HCT116 (cell line): ENCODE results near the gene AGAP2. TPM values are rescaled to one million over a fixed set of nuclear protein-coding genes. Genes with fewer than 3 reads are reported as not detected.

Experiments
- ATAC-seq: fragments of 200-7000 bp; cut with Tn5 transposase; 2 replicates; pipeline ENCODE4 v1.9.1; 2020; ENCODE audit warnings: mild to moderate bottlenecking, moderate library complexity
- BruUV-seq: library from RNA; stranded (reverse); fragments of 400-500 nt; replicated peaks from 2 replicates; lab custom pipeline; 2021; lab: Mats Ljungman, UMichigan
- CTCF ChIA-PET: fragments of 300-600 bp; sonication (Branson Sonifier 250); formaldehyde crosslinking; loops from one replicate; lab custom pipeline; 2021; ENCODE audit warnings: antibody characterized with exemption; lab: Charles Lee
- POLR2A ChIA-PET: fragments of 300-600, 350-600 bp; sonication (Branson Sonifier 250); formaldehyde crosslinking; loops from one replicate; lab custom pipeline; 2021; ENCODE audit warnings: antibody characterized with exemption; lab: Charles Lee
- RAD21 ChIA-PET, 2 experiments: fragments of 300-600 bp; sonication (Branson Sonifier 250); formaldehyde crosslinking; loops; one replicate each; lab custom pipeline; 2023; ENCODE audit warnings: low total read pairs in 2 of 2; ENCODE audit not compliant: uncharacterized antibody in 2 of 2, unreplicated experiment in 2 of 2, low non-redundant PET in 1 of 2; lab: Charles Lee
- DNase-seq: peaks from one replicate; pipeline ENCODE4 v3.0.0-alpha.2; 2010; ENCODE audit warnings: low read depth, low spot score
- H2AFZ ChIP-seq: fragments of 200-600 bp; shearing (Covaris generic), sonication (generic); 2 replicates; pipeline ENCODE4 v1.6.1; 2017; ENCODE audit warnings: low read depth, mixed run types, mixed read lengths, antibody characterized with exemption, low read length; ENCODE audit not compliant: poor library complexity, severe bottlenecking
- H3K27ac ChIP-seq: 2 replicates; pipeline ENCODE4 v1.5.1; 2012; ENCODE audit warnings: low read depth, low read length
- H3K27me3 ChIP-seq: fragments of 200-600 bp; sonication (generic); 2 replicates; pipeline ENCODE4 v1.6.1; 2016; ENCODE audit warnings: mixed run types, low read length, mixed read lengths; ENCODE audit not compliant: insufficient read depth
- H3K36me3 ChIP-seq, 2 experiments: fragments of 200-500 bp in 1 of 2; fragments of 200-600 bp in 1 of 2; sonication (Bioruptor generic) in 1 of 2; sonication (generic) in 1 of 2; 2 replicates each; pipeline versions ENCODE4 v1.5.1 to v1.6.1; 2014 to 2016; ENCODE audit warnings: low read length in 2 of 2, inconsistent platforms in 1 of 2, mixed read lengths in 1 of 2, mixed run types in 1 of 2; ENCODE audit not compliant: insufficient read depth in 2 of 2, control insufficient read depth in 1 of 2
- H3K4me1 ChIP-seq, 2 experiments: fragments of 200-600 bp in 1 of 2; sonication (generic) in 1 of 2; 2 replicates each; pipeline versions ENCODE4 v1.5.1 to v1.6.1; 2012 to 2017; ENCODE audit warnings: low read length in 2 of 2, inconsistent platforms in 1 of 2, mild to moderate bottlenecking in 1 of 2, mixed read lengths in 1 of 2, mixed run types in 1 of 2, moderate library complexity in 1 of 2; ENCODE audit not compliant: insufficient read depth in 2 of 2, control insufficient read depth in 1 of 2
- H3K4me2 ChIP-seq: fragments of 200-600 bp; sonication (generic); 2 replicates; pipeline ENCODE4 v1.6.1; 2017; ENCODE audit warnings: mixed run types, low read length, mixed read lengths
- H3K4me3 ChIP-seq, 2 experiments: fragments of 200-600 bp in 1 of 2; sonication (generic) in 1 of 2; replicated peaks in 1 of 2; 2 replicates each; pipeline ENCODE4 v1.5.1; 2011 to 2016; ENCODE audit warnings: low read length in 2 of 2, control low read depth in 1 of 2, low read depth in 1 of 2, mild to moderate bottlenecking in 1 of 2, mixed read lengths in 1 of 2, mixed run types in 1 of 2
- H3K79me2 ChIP-seq: fragments of 200-600 bp; sonication (generic); 2 replicates; pipeline ENCODE4 v1.6.1; 2017; ENCODE audit warnings: mild to moderate bottlenecking, mixed run types, low read length, moderate library complexity, mixed read lengths; ENCODE audit not compliant: insufficient read depth
- H3K9ac ChIP-seq: fragments of 200-600 bp; sonication (generic); 2 replicates; pipeline ENCODE4 v1.6.1; 2016; ENCODE audit warnings: low read length, mixed read lengths
- H3K9me2 ChIP-seq: fragments of 200-600 bp; sonication (generic), shearing (Covaris generic); 2 replicates; pipeline ENCODE4 v1.6.1; 2017; ENCODE audit warnings: mixed run types, mild to moderate bottlenecking, moderate library complexity; ENCODE audit not compliant: insufficient read depth
- H3K9me3 ChIP-seq, 2 experiments: fragments of 200-500 bp in 1 of 2; fragments of 200-600 bp in 1 of 2; sonication (Bioruptor generic) in 1 of 2; sonication (generic) in 1 of 2; 2 replicates each; pipeline ENCODE4 v1.6.1; 2014 to 2017; ENCODE audit warnings: low read length in 2 of 2, mixed read lengths in 2 of 2, inconsistent platforms in 1 of 2, low read depth in 1 of 2, mild to moderate bottlenecking in 1 of 2, mixed run types in 1 of 2, moderate library complexity in 1 of 2; ENCODE audit not compliant: control insufficient read depth in 1 of 2, insufficient read depth in 1 of 2
- H4K20me1 ChIP-seq: fragments of 200-600 bp; sonication (generic), shearing (Covaris generic); 2 replicates; pipeline ENCODE4 v1.6.1; 2017; ENCODE audit warnings: mixed run types, mild to moderate bottlenecking, moderate library complexity; ENCODE audit not compliant: insufficient read depth
- CEBPB ChIP-seq: IDR thresholded peaks from 2 replicates; pipeline ENCODE4 v1.6.1; 2012; ENCODE audit warnings: low read depth
- CTCF ChIP-seq, 3 experiments: fragments of 200-600 bp in 1 of 3; sonication (generic) in 1 of 3; IDR thresholded peaks in 2 of 3; conservative IDR thresholded peaks in 1 of 3; 2 replicates each; pipeline ENCODE4 v1.5.1; 2012 to 2017; ENCODE audit warnings: low read depth in 2 of 3, low read length in 2 of 3, antibody characterized with exemption in 1 of 3, borderline replicate concordance in 1 of 3, control low read depth in 1 of 3, mild to moderate bottlenecking in 1 of 3, mixed read lengths in 1 of 3, mixed run types in 1 of 3, moderate library complexity in 1 of 3; ENCODE audit not compliant: insufficient read depth in 1 of 3
- EGR1 ChIP-seq: IDR thresholded peaks from 2 replicates; pipeline ENCODE4 v1.6.1; 2012; ENCODE audit warnings: low read depth
- ELF1 ChIP-seq: IDR thresholded peaks from 2 replicates; pipeline ENCODE4 v1.6.1; 2012; ENCODE audit warnings: low read depth, borderline replicate concordance
- EZH2 ChIP-seq: fragments of 200-600 bp; sonication (generic); IDR thresholded peaks from 2 replicates; pipeline ENCODE4 v1.6.1; 2017; ENCODE audit warnings: antibody characterized with exemption, mixed run types
- FOSL1 ChIP-seq: IDR thresholded peaks from 2 replicates; pipeline ENCODE4 v1.6.1; 2012; ENCODE audit warnings: low read depth
- JUND ChIP-seq: IDR thresholded peaks from 2 replicates; pipeline ENCODE4 v1.6.1; 2012
- MAX ChIP-seq: IDR thresholded peaks from 2 replicates; pipeline ENCODE4 v1.6.1; 2012
- POLR2A ChIP-seq: IDR thresholded peaks from 2 replicates; pipeline ENCODE4 v1.7.0; 2011; ENCODE audit warnings: borderline replicate concordance; ENCODE audit not compliant: insufficient read depth, insufficient read length; ENCODE audit errors: extremely low read depth
- RAD21 ChIP-seq: IDR thresholded peaks from 2 replicates; pipeline ENCODE4 v1.6.1; 2012; ENCODE audit warnings: low read depth, mild to moderate bottlenecking
- SIN3A ChIP-seq: IDR thresholded peaks from 2 replicates; pipeline ENCODE4 v1.6.1; 2012; ENCODE audit warnings: low read depth
- TCF7L2 ChIP-seq: IDR thresholded peaks from 2 replicates; pipeline ENCODE4 v1.7.0; 2011; ENCODE audit warnings: borderline replicate concordance, inconsistent platforms; ENCODE audit not compliant: insufficient read depth, insufficient read length; ENCODE audit errors: extremely low read depth
- ZFX ChIP-seq: fragments of 450-650 bp; IDR thresholded peaks from 2 replicates; pipeline ENCODE4 v1.6.1; 2017
- ZNF274 ChIP-seq: fragments of 200-500 bp; sonication (Bioruptor generic); IDR thresholded peaks from 2 replicates; pipeline ENCODE4 v1.6.1; 2014; ENCODE audit warnings: mild to moderate bottlenecking, low read depth, low read length, inconsistent platforms
- intact Hi-C: fragments of 100-400 bp; cut with micrococcal nuclease; formaldehyde crosslinking; loops from 2 replicates; pipeline ENCODE4 v1.10.0; 2022
- total RNA-seq: library from RNA; stranded (reverse); gene quantifications from one replicate; pipeline ENCODE4 v1.2.1, GENCODE V29; 2021; ENCODE audit not compliant: unreplicated experiment

The AGAP2 gene
- total RNA-seq, 1 experiment from 2014 or later: 15.8 TPM

GRCh38 chr12:57767305-57767698, 28.8 kb upstream of the AGAP2 start:
- DNase-seq: no peak
- H3K4me1 ChIP-seq: peaks cover 11 to 47% of the 10 kb centered on the region in 2 experiments
- H3K9me2 ChIP-seq: no peaks in the 10 kb centered on the region
- TF ChIP-seq EGR1 (no peak), EZH2 (no peak), POLR2A (no peak), MAX (no peak), SIN3A (no peak), ELF1 (no peak), RAD21 (no peak), ZNF274 (no peak), FOSL1 (no peak), CEBPB (no peak), ZFX (no peak), JUND (no peak), TCF7L2 (no peak), CTCF (IDR thresholded peaks at IDR 0.05 in 2 of 3, conservative IDR thresholded peaks at IDR 0.05 in 1 of 3; ENCODE audit: borderline replicate concordance in 1 of 3, insufficient read depth in 1 of 3, low read depth in 2 of 3, low read length in 2 of 3) (no peak)
- TF ChIP-seq, all 23 proteins: peak for 0
- no TSS peak for BruUV-seq
- Histone ChIP-seq H3K9ac (peak overlapping the region; percentile 81; the same call in 1 of the 2 replicates), H3K79me2 (peaks cover 15% of the 10 kb centered on the region), H3K9me3 (no peaks in the 10 kb centered on the region), H3K36me3 (peaks cover 10 to 27% of the 10 kb centered on the region in 2 experiments; a peak in 3 of 4 replicates), H4K20me1 (no peaks in the 10 kb centered on the region), H2AFZ (no peak overlapping the region), H3K4me2 (peak overlapping the region; percentile 100), H3K4me3 (peak overlapping the region; percentile 72 to 81; a peak in 3 of 4 replicates), H3K27ac (peak overlapping the region; percentile 73), H3K27me3 (no peaks in the 10 kb centered on the region)
- CTCF ChIA-PET: interaction anchor here (4.0 kb wide), 1 partner anchor 11 kb away, joined by 51 read pairs; no protein-coding TSS in a partner anchor
- ATAC-seq: no peak
- POLR2A ChIA-PET: interaction anchor here (1.2 to 2.4 kb wide), 4 partner anchors 11 to 15 kb away, joined by 4 to 12 read pairs (median 5); partner anchors contain the start of gene CDK4
- intact Hi-C loops: no loop called here
- RAD21 ChIA-PET: no interaction called here
